Large intestine (tissue), 3 donors: ENCODE results near the gene PYGL. TPM values are rescaled to one million over a fixed set of nuclear protein-coding genes. Genes with fewer than 3 reads are reported as not detected.
"Not testable (repeated sequence)": the region's sequence is repeated elsewhere in the genome, so short reads cannot be mapped to it uniquely, and the experiment has no call there.

Experiments used
- DNase-seq, 2 donors: peaks; one replicate each; pipeline versions ENCODE4 v3.0.0 to v3.0.0-alpha.2; 2013
- H3K27ac ChIP-seq: one replicate; pipeline ENCODE4 v1.5.1; 2013; ENCODE audit warnings: low read length
- H3K27me3 ChIP-seq: 2 replicates; pipeline ENCODE4 v1.6.1; 2013; ENCODE audit warnings: low read length; ENCODE audit not compliant: control insufficient read depth, insufficient read depth
- H3K36me3 ChIP-seq: 2 replicates; pipeline ENCODE4 v1.6.1; 2013; ENCODE audit warnings: low read length; ENCODE audit not compliant: control insufficient read depth, insufficient read depth
- H3K4me1 ChIP-seq: one replicate; pipeline ENCODE4 v1.6.1; 2013; ENCODE audit warnings: low read length; ENCODE audit not compliant: control insufficient read depth, insufficient read depth
- H3K4me3 ChIP-seq: one replicate; pipeline ENCODE4 v1.5.1; 2013; ENCODE audit warnings: low read length
- H3K9me3 ChIP-seq: one replicate; pipeline ENCODE4 v1.6.1; 2013; ENCODE audit warnings: mild to moderate bottlenecking, low read depth, low read length, moderate library complexity; ENCODE audit not compliant: control insufficient read depth
- WGBS: methylation state at CpG from one replicate; pipeline ENCODE4 v1.1.5; 2013; ENCODE audit warnings: low lambda C conversion rate; ENCODE audit not compliant: insufficient coverage; 5-methylcytosine and 5-hydroxymethylcytosine counted together
- polyA plus RNA-seq: library from polyadenylated mRNA; unstranded; fragments of 120-200 nt; gene quantifications from one replicate; pipeline ENCODE4 v1.2.1, GENCODE V29; 2013

The PYGL gene
- polyA plus RNA-seq, 1 donor: 8.0 TPM

DNA sequence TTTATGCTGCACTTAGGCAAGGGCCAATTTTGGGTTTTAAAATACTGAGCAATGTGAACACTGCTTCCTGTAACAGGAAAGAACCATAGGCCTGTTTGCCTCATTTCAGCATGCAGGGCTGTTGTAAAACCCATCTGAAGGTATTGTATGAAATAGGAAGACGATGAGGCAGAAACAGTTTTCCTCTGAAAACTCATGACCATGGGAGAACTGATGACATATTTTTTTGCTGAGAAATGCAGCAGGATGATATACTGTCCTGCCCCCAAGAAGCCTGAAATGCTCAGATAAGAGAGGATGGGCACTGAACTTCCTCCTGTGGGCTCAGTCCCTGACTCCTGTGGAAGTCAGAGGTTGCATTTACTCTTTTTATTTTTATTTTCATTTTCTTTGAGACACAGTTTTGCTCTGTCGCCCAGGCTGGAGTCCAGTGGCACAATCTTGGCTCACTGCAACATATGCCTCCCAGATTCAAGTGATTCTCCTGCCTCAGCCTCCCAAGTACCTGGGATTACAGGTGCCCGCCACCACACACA is 17.4 kb downstream of the PYGL start:
- DNase-seq: no peak
- H3K27ac ChIP-seq: no peak overlapping the region
- H3K27me3 ChIP-seq: no peaks in the 10 kb centered on the region
- H3K9me3 ChIP-seq: no peaks in the 10 kb centered on the region
- no peaks in the 10 kb centered on the region for H3K4me1 ChIP-seq
- H3K36me3 ChIP-seq: no peaks in the 10 kb centered on the region
- 90% methylated on average over 2 of the region's 3 CpGs for WGBS
- no peak overlapping the region for H3K4me3 ChIP-seq

DNA sequence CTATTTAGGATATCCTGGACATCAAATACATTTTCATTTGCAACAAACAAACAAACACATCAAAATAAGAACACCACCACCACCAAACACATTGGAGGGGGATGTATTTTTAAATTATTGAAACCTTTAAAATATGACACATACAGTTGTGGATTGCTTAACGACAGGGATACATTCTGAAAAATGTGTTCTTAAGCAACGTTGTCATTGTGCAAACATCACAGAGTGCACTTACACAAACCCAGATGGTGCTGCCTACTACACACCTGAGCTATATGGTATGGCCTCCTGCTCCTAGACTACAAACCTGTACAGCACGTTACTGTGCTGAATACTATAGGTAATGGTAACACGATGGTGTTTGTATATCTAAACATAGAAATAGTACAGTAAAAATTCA is 19.4 kb downstream of the PYGL start:
- DNase-seq: no peak
- no peaks in the 10 kb centered on the region for H3K27me3 ChIP-seq
- H3K4me3 ChIP-seq: no peak overlapping the region
- H3K27ac ChIP-seq: no peak overlapping the region
- H3K9me3 ChIP-seq: no peaks in the 10 kb centered on the region
- no peaks in the 10 kb centered on the region for H3K4me1 ChIP-seq
- H3K36me3 ChIP-seq: no peaks in the 10 kb centered on the region
- WGBS: 77% methylated on average over 4 of the region's 4 CpGs

DNA sequence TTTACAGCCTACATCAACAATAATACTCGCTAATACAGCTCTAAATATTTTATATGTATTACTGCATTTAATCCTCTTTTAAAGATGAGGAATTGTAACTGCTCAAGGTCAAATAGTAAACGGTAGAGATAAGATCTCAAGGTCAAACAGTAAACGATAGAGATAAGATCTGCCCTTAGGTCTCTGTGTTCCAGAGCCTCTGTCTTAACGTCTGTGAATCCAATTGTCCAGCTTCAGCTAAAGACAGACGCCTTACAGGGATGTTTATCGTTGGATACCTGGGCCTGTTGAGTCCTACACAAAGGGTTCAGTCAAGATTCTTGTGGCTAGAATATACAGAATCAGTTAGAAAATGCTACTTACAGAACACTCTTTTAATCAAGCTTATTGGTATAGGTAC is 20.0 kb downstream of the PYGL start:
- Histone ChIP-seq H3K4me3 (no peak overlapping the region), H3K36me3 (no peaks in the 10 kb centered on the region), H3K27ac (no peak overlapping the region), H3K4me1 (no peaks in the 10 kb centered on the region), H3K27me3 (no peaks in the 10 kb centered on the region), H3K9me3 (no peaks in the 10 kb centered on the region)
- no peak for DNase-seq
- WGBS: 100% methylated on average over 1 of the region's 6 CpGs

DNA sequence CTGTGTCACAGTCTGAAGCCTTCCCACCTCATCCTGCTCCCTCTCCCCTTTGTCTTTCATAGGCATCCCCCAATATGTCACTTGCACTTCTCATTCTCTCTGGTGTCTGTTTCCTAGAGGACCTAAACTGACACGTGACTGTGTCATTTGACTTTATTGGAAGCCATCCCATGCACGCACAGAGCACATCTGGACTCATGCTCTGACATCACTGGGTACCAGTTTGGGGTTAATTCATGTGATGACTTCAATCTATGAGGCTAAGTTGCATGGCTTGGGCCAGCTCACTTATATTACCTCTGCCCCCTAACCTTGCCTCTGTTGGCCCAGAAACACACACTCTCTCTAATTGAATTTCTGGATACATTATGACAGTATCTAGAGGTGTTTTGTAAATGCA is 21.5 kb downstream of the PYGL start:
- Histone ChIP-seq H3K27ac (no peak overlapping the region), H3K4me1 (no peaks in the 10 kb centered on the region), H3K27me3 (no peaks in the 10 kb centered on the region), H3K9me3 (no peaks in the 10 kb centered on the region), H3K4me3 (no peak overlapping the region), H3K36me3 (no peaks in the 10 kb centered on the region)
- WGBS: no CpG with 5 or more reads among the region's 2 CpGs
- no peak for DNase-seq

DNA sequence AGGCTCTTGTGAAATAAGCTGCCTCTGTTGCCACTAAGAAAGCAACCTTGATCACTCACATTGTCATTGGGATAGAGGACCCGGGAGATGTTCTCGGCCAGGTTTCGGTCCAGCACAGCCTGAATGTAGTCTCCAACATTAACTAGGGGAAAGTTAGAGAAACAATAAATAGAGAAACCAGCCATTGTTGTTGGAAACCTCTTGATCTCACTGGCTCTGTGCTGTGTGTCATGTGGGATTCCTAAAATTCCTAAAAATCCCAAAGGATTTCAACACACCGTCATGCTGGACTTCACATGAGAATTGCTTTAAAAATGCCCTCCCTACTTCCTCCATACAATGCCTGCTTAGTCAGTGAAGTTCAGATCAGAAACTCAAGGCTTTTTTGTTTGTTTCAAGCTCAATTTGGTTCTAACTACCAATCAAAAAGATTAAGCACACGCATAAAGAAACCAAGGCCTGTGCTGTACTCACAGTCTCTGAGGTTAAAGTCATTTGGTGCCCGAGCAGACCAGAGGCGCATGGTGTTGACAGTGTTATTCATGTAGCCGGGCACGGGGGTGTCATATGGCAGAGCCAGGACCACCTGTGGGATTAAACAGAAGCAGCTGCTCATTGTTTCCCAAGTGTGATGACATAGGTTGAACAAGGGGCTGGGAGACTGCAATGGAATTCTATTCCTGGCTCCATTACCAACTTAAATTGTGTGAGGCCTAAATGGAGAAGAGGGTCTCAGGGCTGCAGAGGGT is 23.6 kb downstream of the PYGL start:
- Histone ChIP-seq H3K36me3 (no peaks in the 10 kb centered on the region), H3K4me1 (no peaks in the 10 kb centered on the region), H3K27ac (no peak overlapping the region), H3K4me3 (no peak overlapping the region), H3K9me3 (no peaks in the 10 kb centered on the region), H3K27me3 (no peaks in the 10 kb centered on the region)
- no CpG with 5 or more reads among the region's 9 CpGs for WGBS
- DNase-seq: no peak

DNA sequence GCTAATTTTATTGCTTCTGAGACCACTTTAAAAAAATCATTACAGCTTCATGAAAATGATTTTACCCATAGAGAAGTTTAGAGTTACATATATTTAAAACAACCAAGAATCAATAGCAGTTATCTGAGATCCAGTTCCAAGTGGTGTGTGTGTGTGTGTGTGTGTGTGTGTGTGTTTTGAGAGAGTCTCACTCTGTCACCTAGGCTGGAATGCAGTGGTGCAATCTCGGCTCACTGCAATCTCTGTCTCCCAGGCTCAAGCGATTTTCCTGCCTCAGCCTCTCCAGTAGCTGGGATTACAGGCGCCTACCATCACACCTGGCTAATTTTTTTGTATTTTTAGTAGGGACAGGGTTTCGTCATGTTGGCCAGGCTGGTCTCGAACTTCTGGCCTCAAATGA is 24.8 kb downstream of the PYGL start:
- H3K9me3 ChIP-seq, H3K4me3 ChIP-seq, H3K27ac ChIP-seq, H3K4me1 ChIP-seq, DNase-seq, H3K36me3 ChIP-seq, H3K27me3 ChIP-seq: not testable (repeated sequence)
- no CpG with 5 or more reads among the region's 5 CpGs for WGBS

DNA sequence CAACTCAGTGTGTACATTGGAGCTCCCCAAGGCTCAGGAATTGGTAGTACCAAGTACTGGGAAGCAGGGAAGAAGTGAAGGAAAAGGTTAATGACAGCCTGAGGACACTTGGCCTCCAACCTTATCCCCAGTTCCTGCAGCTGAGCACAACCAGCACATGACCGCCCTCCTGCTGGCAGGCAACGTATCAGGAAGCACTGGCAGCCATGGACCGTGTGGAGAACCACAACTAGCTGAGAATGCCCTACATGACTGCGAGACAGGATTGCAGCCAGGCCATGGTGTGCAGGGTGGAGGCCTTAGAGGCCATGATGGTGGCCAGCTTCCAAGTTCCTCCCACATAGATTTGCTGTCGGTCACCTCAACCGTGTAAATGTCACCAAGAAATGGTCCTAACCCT is 26.8 kb downstream of the PYGL start:
- no peaks in the 10 kb centered on the region for H3K27me3 ChIP-seq
- H3K9me3 ChIP-seq: no peaks in the 10 kb centered on the region
- no CpG with 5 or more reads among the region's 6 CpGs for WGBS
- no peaks in the 10 kb centered on the region for H3K4me1 ChIP-seq
- H3K27ac ChIP-seq: no peak overlapping the region
- DNase-seq: no peak
- H3K36me3 ChIP-seq: no peaks in the 10 kb centered on the region
- no peak overlapping the region for H3K4me3 ChIP-seq

DNA sequence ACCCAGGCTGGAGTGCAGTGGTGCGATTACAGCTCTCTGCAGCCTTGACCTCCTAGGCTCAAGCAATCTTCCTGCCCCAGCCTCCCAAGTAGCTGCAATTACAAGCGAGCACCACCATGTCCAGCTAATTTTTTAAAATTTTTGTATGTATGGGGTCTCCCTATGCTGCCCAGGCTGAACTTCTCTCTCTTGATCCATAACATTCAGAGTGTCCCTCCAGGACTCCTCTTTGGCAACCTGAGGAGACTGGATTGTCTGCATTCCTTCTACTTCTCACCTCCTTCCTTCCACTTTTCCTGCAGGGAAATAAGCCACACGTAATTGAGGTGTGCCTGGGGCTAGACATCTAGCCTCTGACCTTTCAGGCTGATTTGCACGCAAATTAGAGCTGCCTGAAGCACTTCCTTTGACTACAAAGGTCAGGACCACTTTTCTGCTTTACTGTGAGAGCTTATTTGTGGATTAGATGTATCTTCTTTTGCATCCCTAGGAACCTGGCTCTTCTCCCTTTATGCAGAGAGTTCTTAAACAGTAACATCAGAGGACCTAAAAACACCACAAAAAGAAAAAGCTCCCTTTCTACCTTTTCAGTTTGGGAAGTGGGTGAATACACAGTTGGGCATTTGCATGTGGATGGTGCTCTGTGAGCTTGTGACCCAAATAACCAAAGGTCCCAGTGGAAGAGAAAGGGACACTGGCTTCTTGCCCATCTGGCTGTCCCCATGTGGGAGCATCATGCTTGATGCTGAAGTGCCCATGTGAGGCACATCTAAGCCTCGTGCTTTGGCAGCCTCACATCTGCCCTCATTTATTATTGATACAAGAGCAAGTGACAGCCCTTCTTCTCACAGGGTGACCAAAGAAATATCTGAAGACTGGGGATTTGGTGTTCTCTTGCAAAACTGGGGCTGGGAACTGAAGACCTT is 33.5 kb downstream of the PYGL start:
- Histone ChIP-seq H3K4me3 (no peak overlapping the region), H3K4me1 (no peaks in the 10 kb centered on the region), H3K36me3 (peaks cover 2% of the 10 kb centered on the region), H3K27me3 (peaks cover 2% of the 10 kb centered on the region), H3K9me3 (no peaks in the 10 kb centered on the region), H3K27ac (no peak overlapping the region)
- no peak for DNase-seq
- 40% methylated on average over 1 of the region's 5 CpGs for WGBS

DNA sequence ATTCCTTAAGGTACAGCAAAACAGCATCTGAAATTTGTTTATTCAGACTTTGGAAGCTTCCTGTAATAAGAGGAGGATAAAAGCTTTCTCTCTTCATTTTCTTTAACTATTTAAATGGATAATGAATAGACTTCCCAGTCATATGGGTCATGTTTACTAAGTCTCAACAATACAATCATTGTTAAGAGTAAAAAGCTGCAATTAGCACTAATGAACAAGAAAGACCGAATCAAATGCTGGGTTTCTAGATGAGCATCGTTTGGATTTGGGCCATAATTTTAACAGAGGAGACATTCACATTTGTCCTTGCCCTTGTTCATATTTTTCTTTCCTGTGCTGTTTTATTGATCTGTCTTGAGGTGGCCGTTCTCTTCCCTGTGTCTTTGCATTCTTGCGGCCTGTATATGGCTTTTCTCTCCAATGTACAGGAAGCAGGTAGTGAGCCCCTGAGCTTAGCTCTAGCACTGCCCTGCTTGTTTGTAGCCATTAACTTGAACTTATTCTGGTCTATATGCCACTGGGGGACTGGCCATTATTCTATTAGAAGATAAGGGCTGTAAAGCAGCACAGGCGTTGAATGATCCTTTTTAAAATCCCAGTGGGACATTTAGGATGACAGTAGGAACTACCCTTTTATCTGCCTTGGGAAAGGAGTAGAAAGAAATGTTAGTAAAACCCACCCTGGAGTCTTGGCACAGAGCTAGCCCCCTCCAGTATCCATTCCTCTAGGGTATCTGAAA is 37.8 kb downstream of the PYGL start:
- H3K4me1 ChIP-seq: no peaks in the 10 kb centered on the region
- H3K27me3 ChIP-seq: peaks cover 2% of the 10 kb centered on the region
- H3K4me3 ChIP-seq: no peak overlapping the region
- WGBS: 76% methylated on average over 3 of the region's 5 CpGs
- H3K9me3 ChIP-seq: no peaks in the 10 kb centered on the region
- no peak for DNase-seq
- peaks cover 2% of the 10 kb centered on the region for H3K36me3 ChIP-seq
- H3K27ac ChIP-seq: no peak overlapping the region

DNA sequence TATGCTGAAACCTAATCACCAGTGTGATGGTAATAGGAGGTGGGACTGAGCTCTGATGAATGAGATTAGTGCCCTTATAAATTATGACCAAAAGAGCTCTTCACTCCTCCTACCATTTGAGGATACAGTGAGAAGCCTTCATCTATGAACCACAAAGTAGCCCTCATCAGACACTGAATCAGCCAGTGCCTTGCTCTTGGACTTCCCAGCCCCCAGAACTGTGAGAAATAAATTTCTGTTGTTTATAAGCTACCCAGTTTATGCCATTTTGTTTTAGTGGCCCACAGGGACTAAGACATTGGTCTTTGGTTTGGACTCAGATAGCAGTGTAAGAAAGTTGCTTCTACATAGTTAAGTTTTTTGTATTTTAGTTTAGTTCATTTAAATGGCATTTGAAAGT is 39.6 kb downstream of the PYGL start:
- H3K36me3 ChIP-seq: no peaks in the 10 kb centered on the region

More for the DNA sequence above, 39.6 kb downstream of the PYGL start:
- Histone ChIP-seq H3K4me1 (no peaks in the 10 kb centered on the region), H3K27me3 (no peaks in the 10 kb centered on the region), H3K9me3 (no peaks in the 10 kb centered on the region), H3K4me3 (no peak overlapping the region), H3K27ac (no peak overlapping the region)
- DNase-seq: no peak
